Suppressor macrophage treated with lipopolysaccharide for 4 hours (primary cell): ENCODE data around the gene FRY.
"Not testable (repeated sequence)": the region's sequence is repeated elsewhere in the genome, so short reads cannot be mapped to it uniquely, and the experiment has no call there.

Source experiments
- DNase-seq: peaks from one replicate; pipeline ENCODE4 v3.0.0-alpha.2; 2020

The FRY gene

DNA sequence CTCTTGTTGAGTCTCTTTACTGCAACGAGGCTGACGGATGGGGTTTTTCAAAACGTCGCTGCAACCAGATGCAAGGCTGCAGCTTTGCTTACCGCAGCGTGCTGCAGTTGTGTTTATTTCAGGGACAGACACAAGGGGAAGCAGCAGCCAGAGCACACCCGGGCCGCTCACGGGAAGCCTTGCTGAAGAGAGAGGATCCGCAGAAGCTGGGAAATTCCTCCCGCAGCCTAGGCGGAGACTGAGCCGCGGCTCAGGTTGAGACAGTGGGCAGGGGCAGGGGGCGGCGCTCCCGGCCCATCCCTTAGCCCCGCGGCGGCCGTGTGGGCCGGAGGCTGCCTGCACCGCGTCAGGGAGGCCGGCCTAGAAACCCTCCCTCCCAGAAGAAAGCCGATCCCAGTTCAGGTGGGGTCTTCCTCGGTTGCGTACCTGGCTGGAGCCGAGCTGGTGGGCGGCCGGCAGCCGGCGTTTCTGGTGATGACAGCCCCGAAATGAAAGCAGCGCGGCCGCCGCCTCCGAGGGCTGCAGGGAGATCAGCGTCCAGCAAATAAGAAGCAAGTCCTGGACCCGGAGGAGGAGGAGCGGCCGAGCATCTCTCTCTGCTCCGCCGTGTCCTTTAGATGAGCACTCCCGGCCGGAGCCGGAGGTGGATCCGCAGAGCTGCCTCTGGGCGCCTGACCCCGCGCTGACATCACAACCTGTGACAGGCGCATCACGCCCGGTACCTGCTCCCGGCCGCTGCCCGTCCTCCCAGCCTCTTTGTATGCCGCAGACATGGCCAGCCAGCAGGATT is at the start of gene FRY:
FRY (plus strand) TSS at position 750 of the 790 bp plus-strand sequence; CDS start at position 772, 22 bp downstream.
- peak; percentile 67 for DNase-seq

- no peak for DNase-seq
Observed at GRCh38 chr13:31982124-31982523, 49.5 kb upstream of the FRY start.

- peak; percentile 85 for DNase-seq
Observed at GRCh38 chr13:31982540-31982939, 49.0 kb upstream of the FRY start.

DNA sequence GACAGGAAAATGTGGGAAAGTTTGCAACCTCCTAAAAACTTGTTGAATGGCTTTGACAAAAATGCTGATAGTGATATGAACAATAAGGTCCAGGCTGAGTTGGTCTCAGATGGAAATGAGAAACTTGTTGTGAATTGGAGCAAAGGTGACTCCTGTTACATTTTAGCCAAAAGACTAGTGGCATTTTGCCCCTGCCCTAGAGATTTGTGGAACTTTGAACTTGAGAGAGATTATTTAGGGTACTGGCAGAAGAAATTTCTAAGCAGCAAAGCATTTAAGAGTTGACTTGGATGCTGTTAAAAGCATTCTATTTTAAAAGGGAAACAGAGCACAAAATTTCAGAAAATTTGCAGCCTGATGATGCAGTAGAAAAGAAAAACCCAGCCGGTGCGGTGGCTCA is 47.9 kb upstream of the FRY start:
- DNase-seq: not testable (repeated sequence)

- not testable (repeated sequence) for DNase-seq
Observed at GRCh38 chr13:31984388-31984787, 47.2 kb upstream of the FRY start.

DNA sequence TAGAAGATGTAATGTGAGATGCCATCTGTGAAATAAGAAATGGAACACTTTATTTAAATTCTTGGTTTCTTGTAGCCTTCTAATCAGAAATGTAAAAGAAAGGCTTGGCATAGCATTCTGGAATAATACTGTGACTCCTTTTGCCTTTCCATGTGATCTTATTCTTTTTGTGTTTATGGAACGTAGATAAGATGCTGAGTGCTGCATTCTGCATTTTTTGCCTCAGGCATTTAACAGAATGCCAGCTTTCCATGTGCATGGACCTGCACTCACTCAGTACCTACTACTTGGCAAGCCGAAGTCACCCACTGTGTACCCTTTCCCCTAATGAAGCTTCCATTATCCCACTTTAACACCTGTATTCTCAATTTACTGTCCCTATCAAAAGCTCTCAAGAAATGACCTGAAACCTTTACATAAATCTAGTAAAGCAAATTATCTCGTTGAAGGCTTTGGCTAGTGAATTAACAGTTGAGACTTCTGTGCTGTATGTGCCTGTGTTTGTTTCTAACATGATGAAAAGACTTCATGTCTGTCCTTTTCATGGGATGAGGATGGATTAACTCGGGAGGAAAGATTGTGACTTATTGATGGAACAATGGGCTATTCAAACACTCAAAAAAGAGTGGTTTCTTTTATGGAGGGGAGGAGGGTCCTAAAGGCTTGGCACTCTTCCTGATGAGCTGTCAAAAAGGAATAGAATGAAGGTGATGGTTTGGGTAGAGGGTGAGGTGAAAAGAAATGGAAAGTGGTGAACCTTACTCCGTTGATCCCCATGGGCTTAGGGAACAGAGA is 44.7 kb upstream of the FRY start:
- no peak for DNase-seq

GRCh38 chr13:31987535-31988170 is 43.9 kb upstream of the FRY start:
- DNase-seq: peak; percentile 41

- not testable (repeated sequence) for DNase-seq
Observed at GRCh38 chr13:31994367-31994766, 37.2 kb upstream of the FRY start.

GRCh38 chr13:31996601-31997000 is 35.0 kb upstream of the FRY start:
- DNase-seq: no peak

DNA sequence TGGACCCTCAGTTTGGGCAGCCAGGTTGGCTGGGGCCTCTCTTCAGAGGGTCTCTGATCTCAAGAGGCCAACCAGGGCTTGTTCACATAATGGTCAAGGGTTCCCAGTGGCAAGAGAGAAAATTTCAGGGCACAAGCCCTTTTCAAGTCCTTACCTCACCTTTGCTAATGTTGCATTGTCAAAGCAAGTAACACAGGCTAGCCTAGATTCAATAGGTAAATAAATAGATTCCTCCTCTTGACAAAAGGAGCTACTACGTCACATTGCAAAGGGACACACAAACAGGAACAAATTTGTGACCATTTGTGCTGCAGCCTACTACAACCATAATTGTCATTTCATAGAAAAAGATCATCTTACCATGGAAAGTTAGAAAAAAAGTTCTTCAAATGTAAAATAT is 33.9 kb upstream of the FRY start:
- no peak for DNase-seq

DNA sequence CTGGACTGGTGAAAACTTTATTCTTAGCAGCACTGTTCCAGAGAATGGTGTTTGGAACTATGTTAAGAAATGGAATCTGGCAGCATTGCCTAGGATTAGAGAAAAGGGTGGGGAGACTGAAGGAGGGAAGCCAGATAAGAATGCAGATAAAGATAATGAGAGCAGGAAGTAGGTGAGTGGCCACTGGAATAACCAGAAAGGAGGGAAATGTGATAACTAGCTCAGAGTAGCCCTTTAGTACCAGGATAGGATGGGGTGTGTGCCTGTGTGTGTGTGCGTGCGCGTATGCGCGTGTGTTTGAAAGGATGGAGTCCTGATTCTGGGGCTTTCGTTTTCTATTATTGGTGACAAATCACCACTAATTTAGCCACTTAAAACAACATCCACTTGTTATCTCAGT is 33.4 kb upstream of the FRY start:
- no peak for DNase-seq

DNA sequence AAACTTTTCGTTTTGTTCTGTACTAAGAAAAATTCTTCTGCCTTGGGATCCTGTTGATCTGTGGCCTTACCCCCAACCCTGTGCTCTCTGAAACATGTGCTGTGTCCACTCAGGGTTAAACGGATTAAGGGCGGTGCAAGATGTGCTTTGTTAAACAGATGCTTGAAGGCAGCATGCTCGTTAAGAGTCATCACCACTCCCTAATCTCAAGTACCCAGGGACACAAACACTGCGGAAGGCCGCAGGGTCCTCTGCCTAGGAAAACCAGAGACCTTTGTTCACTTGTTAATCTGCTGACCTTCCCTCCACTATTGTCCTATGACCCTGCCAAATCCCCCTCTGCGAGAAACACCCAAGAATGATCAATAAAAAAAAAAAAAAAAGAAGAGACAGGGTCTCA is 30.8 kb upstream of the FRY start:
- DNase-seq: not testable (repeated sequence)

DNA sequence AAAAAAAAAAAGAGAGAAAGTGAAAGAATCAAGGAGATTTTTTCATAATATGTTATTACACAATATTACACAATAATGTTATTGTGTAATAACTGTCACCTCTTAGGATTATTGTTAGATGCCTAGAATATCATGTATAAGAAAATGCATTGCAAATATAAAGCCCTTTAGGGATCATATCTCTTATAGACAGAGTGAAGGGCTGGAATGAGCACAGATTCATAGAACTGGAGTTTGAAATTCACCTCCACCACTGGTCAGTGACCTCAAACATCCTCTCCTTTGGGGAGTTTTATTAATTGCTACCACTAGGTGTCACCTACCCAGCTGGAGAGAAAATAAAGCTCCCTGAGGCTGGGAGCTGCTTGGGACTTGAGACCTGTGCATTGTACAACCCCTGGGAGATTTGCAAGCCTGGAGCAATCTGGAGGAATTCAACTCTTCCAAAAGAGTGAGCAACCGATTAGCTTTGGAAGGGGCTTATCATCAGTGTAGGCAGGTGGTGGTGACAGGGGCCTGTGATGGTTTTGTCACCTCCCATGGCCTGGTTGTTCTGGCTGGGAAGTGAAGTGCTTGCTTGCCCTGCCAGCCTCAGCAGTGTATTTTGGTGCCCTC is 30.3 kb upstream of the FRY start:
- peak; percentile 71 for DNase-seq

DNA sequence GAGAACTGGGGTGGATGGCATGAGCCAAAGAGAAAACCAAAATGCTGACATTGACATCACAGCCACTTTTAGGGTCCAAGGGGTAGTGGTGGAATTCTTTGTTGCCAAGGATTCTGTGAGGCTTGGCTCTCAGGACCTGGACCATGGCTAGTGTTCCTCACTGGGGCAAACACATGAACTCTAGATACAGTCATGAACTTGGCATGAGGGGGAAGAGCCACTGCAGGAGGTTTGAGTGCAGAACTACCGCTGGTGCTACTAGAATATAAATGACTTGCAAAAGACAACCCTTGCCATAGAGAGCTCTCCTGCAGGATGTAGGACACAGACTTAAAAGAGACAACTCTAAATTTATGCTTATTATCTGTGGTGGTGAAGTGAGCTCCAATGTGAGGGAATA is 29.8 kb upstream of the FRY start:
- no peak for DNase-seq

GRCh38 chr13:32002873-32003272 is 28.7 kb upstream of the FRY start:
- no peak for DNase-seq

- no peak for DNase-seq
Observed at GRCh38 chr13:32007494-32007893, 24.1 kb upstream of the FRY start.

DNA sequence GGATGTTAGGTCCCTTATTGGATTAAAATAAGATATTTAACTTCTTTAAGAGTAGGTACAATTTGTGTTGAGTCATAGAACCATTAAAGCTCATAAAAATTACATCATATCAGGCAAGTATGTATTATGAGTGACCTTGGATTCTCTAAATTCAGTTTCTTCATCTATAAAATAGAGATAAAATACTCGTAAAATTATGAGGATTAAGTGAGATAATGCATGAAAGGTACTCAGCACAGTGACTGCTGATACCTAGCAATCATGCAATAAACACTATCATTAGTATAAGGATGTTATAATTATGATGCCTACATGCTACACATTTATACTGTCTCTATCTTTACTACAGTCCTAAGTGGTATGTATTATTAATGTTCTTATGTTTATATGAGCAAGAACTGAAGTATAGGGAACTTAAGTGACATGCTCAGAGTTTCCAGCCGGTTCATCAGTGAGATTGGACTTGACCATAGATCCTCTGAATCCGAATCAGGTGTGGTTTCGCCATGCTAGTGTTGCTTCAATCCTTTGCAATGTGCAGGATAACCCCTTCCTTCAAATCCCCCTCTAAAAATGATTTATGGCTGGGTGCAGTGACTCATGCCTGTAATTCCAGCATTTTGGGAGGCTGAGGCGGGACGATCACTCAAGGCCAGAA is 22.9 kb upstream of the FRY start:
- no peak for DNase-seq

GRCh38 chr13:32009362-32009761 is 22.2 kb upstream of the FRY start:
- DNase-seq: no peak

GRCh38 chr13:32010136-32010535 is 21.4 kb upstream of the FRY start:
- DNase-seq: no peak

DNA sequence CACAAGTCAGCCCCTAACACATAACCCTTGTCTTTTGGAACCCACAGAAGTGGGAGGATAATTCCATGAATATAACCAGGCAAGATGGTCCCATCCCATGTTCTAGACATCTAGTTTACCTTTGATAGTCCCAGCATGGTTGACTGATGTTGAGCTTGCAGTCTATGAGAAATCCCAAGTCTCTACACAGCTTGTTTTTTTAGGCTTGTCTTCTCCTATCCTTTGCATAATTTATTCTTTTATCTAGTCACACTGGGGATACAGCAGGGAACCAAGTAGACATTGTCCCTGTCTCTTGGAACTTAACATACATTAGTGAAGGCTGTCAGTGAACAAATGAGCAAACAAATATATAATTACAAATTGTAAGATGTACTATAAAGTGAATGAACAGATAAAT is 19.6 kb upstream of the FRY start:
- no peak for DNase-seq

GRCh38 chr13:32013181-32013580 is 18.4 kb upstream of the FRY start:
- DNase-seq: no peak

DNA sequence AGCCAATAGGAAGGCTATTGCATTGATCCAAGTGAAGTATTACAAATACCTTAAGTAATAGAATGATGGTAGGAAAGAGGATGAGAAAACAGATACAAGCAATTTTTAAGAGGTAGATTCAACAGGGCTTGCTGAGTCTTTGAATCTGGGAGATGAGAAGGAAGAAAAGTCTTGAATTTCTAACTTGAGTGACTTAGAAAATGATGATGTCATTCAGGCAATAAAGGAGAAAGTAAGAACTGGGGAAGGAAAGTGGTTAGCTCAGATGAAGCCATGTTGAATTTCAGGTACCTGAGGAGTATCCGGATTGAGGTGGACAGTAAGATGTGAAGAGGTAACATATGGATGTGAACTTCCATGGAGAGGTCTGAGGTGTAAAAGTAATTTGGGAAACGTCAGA is 15.5 kb upstream of the FRY start:
- DNase-seq: no peak

GRCh38 chr13:32016631-32017030 is 14.9 kb upstream of the FRY start:
- DNase-seq: no peak
